ENCODE measurements around the gene TIMM8B.

TIMM8B gene

GRCh38 chr11:112042161-112042960, 44.2 kb downstream of the TIMM8B start:
- H3K9me3 ChIP-seq (ENCODE audit: insufficient read depth, low read depth, low read length), result no peaks in the 10 kb centered on the region
- 0 out of 2 replicates have a peak overlapping the region, but pooled peaks have one; percentile 30 for H3K27ac ChIP-seq (ENCODE audit: low read depth, low read length)
- peaks cover 92% of the 10 kb centered on the region for H3K36me3 ChIP-seq (ENCODE audit: insufficient read depth, low read length)
- H3K9ac ChIP-seq (ENCODE audit: low read depth, low read length), result no peak overlapping the region
- no peaks in the 10 kb centered on the region for H3K4me1 ChIP-seq (ENCODE audit: insufficient read depth, low read length)
- WGBS, result 93% methylated on average over 4 of the region's 6 CpGs
- no peak overlapping the region for H3K4me3 ChIP-seq (ENCODE audit: low read length)
- H3K27me3 ChIP-seq (ENCODE audit: insufficient read depth, low read length), result no peaks in the 10 kb centered on the region

GRCh38 chr11:112037527-112037926, 49.0 kb downstream of the TIMM8B start:
- no peaks in the 10 kb centered on the region for H3K4me1 ChIP-seq (ENCODE audit: insufficient read depth, low read length)
- peaks cover 81% of the 10 kb centered on the region for H3K36me3 ChIP-seq (ENCODE audit: insufficient read depth, low read length)

More at GRCh38 chr11:112037527-112037926, 49.0 kb downstream of the TIMM8B start:
- no peaks in the 10 kb centered on the region for H3K27me3 ChIP-seq (ENCODE audit: insufficient read depth, low read length)
- no peak overlapping the region for H3K4me3 ChIP-seq (ENCODE audit: low read length)
- H3K27ac ChIP-seq (ENCODE audit: low read depth, low read length), result no peak overlapping the region
- H3K9me3 ChIP-seq (ENCODE audit: insufficient read depth, low read depth, low read length), result no peaks in the 10 kb centered on the region
- H3K9ac ChIP-seq (ENCODE audit: low read depth, low read length), result no peak overlapping the region

Measured in HUES64 (cell line).